HCT116 (cell line): ENCODE measurements around the gene MBP.

Source experiments
- CEBPB ChIP-seq: IDR thresholded peaks from 2 replicates; pipeline ENCODE4 v1.6.1; 2012; ENCODE audit warnings: low read depth
- ELF1 ChIP-seq: IDR thresholded peaks from 2 replicates; pipeline ENCODE4 v1.6.1; 2012; ENCODE audit warnings: low read depth, borderline replicate concordance
- EZH2 ChIP-seq: fragments of 200-600 bp; sonication (generic); IDR thresholded peaks from 2 replicates; pipeline ENCODE4 v1.6.1; 2017; ENCODE audit warnings: antibody characterized with exemption, mixed run types
- EZH2phosphoT487 ChIP-seq: fragments of 200-600 bp; IDR thresholded peaks from 2 replicates; pipeline ENCODE4 v1.6.1; 2018; ENCODE audit warnings: antibody characterized with exemption, borderline replicate concordance
- POLR2A ChIP-seq: IDR thresholded peaks from 2 replicates; pipeline ENCODE4 v1.7.0; 2011; ENCODE audit warnings: borderline replicate concordance; ENCODE audit not compliant: insufficient read depth, insufficient read length; ENCODE audit errors: extremely low read depth
- POLR2AphosphoS5 ChIP-seq: IDR thresholded peaks from 2 replicates; pipeline ENCODE4 v1.6.1; 2011; ENCODE audit warnings: mild to moderate bottlenecking, low read depth, low read length, moderate library complexity
- RAD21 ChIP-seq: IDR thresholded peaks from 2 replicates; pipeline ENCODE4 v1.6.1; 2012; ENCODE audit warnings: low read depth, mild to moderate bottlenecking
- YY1 ChIP-seq: IDR thresholded peaks from 2 replicates; pipeline ENCODE4 v1.6.1; 2011; ENCODE audit warnings: low read length, low read depth, moderate library complexity, mild to moderate bottlenecking; ENCODE audit not compliant: insufficient replicate concordance; ENCODE audit errors: extremely low read depth
- ZNF274 ChIP-seq: fragments of 200-500 bp; sonication (Bioruptor generic); IDR thresholded peaks from 2 replicates; pipeline ENCODE4 v1.6.1; 2014; ENCODE audit warnings: mild to moderate bottlenecking, low read depth, low read length, inconsistent platforms
- TF ChIP-seq, protein P1 (sequence below), 3 experiments: fragments of 200-600 bp in 1 of 3; sonication (generic) in 1 of 3; IDR thresholded peaks in 2 of 3; conservative IDR thresholded peaks in 1 of 3; 2 replicates each; pipeline ENCODE4 v1.5.1; 2012 to 2017; ENCODE audit warnings: low read depth in 2 of 3, low read length in 2 of 3, antibody characterized with exemption in 1 of 3, borderline replicate concordance in 1 of 3, control low read depth in 1 of 3, mild to moderate bottlenecking in 1 of 3, mixed read lengths in 1 of 3, mixed run types in 1 of 3, moderate library complexity in 1 of 3; ENCODE audit not compliant: insufficient read depth in 1 of 3
- TF ChIP-seq, protein P2 (sequence below): IDR thresholded peaks from 2 replicates; pipeline ENCODE4 v1.6.1; 2012; ENCODE audit warnings: low read depth

DNA sequence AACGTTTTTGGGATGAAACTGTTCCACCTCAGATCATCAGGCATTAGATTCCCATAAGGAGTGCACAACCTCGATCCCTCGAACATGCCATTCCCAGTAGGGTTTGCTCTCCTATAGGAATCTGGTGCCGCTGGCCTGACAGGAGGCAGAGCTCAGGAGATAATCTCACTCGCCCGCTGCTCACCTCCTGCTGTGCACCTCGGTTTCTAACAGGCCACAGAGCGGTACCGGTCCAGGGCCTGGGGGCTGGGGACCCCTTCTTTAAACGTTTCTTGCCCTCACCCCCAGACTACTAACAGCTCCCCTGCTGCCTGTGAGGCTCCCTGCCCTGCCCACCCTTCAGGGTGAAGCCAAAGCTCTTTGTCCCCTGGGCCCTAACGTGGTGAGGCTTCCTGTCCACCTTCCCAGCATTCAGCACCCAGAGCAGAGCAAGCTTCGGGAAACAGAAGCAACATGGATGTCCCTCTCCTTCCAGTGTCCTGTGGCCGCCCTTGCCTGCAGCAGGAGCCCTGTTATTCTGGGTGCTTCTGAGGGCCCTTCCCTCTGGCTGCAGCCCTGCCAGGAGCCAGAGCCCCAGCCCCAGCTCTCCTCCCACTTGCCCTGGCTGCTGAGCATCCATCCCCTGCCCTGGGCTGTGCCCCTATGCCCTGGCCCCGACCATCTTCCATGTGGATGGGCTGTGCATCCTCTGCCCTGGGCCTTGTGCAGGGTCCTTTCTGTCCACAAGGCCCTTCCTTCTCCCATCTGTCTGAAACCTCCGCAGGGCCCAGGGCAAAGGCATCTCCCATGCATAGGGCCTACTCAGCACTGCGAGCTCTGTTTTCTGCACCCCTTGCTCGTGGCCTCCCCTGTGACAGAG, 140.1 kb downstream of the MBP start:
- TF ChIP-seq ZNF274 (no peak), POLR2A (no peak), EZH2phosphoT487 (no peak), YY1 (no peak), RAD21 (no peak), EZH2 (no peak), CEBPB (no peak), ELF1 (no peak), POLR2AphosphoS5 (no peak)
- TF ChIP-seq, protein P1, sequence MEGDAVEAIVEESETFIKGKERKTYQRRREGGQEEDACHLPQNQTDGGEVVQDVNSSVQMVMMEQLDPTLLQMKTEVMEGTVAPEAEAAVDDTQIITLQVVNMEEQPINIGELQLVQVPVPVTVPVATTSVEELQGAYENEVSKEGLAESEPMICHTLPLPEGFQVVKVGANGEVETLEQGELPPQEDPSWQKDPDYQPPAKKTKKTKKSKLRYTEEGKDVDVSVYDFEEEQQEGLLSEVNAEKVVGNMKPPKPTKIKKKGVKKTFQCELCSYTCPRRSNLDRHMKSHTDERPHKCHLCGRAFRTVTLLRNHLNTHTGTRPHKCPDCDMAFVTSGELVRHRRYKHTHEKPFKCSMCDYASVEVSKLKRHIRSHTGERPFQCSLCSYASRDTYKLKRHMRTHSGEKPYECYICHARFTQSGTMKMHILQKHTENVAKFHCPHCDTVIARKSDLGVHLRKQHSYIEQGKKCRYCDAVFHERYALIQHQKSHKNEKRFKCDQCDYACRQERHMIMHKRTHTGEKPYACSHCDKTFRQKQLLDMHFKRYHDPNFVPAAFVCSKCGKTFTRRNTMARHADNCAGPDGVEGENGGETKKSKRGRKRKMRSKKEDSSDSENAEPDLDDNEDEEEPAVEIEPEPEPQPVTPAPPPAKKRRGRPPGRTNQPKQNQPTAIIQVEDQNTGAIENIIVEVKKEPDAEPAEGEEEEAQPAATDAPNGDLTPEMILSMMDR (IDR thresholded peaks at IDR 0.05 in 2 of 3, conservative IDR thresholded peaks at IDR 0.05 in 1 of 3; ENCODE audit: borderline replicate concordance in 1 of 3, insufficient read depth in 1 of 3, low read depth in 2 of 3, low read length in 2 of 3) = no peak
- TF ChIP-seq, protein P2, sequence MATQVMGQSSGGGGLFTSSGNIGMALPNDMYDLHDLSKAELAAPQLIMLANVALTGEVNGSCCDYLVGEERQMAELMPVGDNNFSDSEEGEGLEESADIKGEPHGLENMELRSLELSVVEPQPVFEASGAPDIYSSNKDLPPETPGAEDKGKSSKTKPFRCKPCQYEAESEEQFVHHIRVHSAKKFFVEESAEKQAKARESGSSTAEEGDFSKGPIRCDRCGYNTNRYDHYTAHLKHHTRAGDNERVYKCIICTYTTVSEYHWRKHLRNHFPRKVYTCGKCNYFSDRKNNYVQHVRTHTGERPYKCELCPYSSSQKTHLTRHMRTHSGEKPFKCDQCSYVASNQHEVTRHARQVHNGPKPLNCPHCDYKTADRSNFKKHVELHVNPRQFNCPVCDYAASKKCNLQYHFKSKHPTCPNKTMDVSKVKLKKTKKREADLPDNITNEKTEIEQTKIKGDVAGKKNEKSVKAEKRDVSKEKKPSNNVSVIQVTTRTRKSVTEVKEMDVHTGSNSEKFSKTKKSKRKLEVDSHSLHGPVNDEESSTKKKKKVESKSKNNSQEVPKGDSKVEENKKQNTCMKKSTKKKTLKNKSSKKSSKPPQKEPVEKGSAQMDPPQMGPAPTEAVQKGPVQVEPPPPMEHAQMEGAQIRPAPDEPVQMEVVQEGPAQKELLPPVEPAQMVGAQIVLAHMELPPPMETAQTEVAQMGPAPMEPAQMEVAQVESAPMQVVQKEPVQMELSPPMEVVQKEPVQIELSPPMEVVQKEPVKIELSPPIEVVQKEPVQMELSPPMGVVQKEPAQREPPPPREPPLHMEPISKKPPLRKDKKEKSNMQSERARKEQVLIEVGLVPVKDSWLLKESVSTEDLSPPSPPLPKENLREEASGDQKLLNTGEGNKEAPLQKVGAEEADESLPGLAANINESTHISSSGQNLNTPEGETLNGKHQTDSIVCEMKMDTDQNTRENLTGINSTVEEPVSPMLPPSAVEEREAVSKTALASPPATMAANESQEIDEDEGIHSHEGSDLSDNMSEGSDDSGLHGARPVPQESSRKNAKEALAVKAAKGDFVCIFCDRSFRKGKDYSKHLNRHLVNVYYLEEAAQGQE = no peak
